LNCAP (cell line): ENCODE data around the gene RBMS1.

Experiments
- TF ChIP-seq, protein P1 (sequence below): fragments of 450-650 bp; IDR thresholded peaks from 2 replicates; pipeline ENCODE4 v1.5.1; 2017; ENCODE audit warnings: mild to moderate bottlenecking

Gene RBMS1

DNA sequence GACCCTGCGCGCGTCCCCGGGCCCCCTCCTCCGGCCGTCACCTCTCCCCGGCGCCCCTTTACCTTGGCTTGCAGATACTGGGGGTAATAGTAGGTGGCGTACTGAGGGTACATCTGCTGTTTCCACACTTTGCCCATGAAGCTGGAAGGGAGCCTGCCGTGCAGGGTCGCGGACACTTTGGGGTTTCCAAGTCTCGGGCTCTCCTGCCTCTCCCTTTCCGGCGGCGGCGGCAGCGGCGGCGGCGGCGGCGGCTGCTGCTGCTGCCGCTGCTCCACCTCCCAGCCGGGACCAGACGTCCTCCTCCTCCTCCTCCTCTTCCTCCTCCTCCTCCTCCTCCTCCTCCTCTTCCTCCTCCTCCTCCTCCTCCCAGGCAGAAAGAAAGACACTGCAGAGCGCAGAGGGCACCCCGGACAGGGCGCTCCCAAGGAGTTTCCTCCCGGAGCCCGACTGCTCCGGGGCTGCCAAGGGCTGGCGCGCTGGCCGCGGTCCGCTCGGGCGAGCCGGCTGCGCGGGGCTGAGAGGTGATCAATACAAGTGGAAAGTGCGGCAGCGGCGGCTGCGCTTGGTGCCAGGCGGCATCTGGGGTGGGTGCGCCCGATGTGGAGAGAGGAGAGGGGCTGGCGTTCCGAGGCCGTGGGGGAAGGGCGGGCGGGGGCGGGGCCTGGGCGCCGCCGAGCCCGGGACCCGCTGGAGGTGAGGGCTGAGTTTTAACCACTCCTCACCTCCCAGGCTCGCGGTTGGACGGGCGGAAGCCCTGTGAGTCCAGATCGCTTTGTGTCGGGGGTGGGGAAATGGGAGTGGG, at the start of gene RBMS1:
Gene RBMS1, minus strand, starts transcription at position 581 of the 802 bp plus-strand sequence. Its CDS starts 444 bp downstream, at position 137.
- TF ChIP-seq, protein P1, sequence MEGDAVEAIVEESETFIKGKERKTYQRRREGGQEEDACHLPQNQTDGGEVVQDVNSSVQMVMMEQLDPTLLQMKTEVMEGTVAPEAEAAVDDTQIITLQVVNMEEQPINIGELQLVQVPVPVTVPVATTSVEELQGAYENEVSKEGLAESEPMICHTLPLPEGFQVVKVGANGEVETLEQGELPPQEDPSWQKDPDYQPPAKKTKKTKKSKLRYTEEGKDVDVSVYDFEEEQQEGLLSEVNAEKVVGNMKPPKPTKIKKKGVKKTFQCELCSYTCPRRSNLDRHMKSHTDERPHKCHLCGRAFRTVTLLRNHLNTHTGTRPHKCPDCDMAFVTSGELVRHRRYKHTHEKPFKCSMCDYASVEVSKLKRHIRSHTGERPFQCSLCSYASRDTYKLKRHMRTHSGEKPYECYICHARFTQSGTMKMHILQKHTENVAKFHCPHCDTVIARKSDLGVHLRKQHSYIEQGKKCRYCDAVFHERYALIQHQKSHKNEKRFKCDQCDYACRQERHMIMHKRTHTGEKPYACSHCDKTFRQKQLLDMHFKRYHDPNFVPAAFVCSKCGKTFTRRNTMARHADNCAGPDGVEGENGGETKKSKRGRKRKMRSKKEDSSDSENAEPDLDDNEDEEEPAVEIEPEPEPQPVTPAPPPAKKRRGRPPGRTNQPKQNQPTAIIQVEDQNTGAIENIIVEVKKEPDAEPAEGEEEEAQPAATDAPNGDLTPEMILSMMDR, result no peak

- TF ChIP-seq, protein P1, result no peak
Measured at GRCh38 chr2:160541745-160542144, 48.1 kb upstream of the RBMS1 start.

DNA sequence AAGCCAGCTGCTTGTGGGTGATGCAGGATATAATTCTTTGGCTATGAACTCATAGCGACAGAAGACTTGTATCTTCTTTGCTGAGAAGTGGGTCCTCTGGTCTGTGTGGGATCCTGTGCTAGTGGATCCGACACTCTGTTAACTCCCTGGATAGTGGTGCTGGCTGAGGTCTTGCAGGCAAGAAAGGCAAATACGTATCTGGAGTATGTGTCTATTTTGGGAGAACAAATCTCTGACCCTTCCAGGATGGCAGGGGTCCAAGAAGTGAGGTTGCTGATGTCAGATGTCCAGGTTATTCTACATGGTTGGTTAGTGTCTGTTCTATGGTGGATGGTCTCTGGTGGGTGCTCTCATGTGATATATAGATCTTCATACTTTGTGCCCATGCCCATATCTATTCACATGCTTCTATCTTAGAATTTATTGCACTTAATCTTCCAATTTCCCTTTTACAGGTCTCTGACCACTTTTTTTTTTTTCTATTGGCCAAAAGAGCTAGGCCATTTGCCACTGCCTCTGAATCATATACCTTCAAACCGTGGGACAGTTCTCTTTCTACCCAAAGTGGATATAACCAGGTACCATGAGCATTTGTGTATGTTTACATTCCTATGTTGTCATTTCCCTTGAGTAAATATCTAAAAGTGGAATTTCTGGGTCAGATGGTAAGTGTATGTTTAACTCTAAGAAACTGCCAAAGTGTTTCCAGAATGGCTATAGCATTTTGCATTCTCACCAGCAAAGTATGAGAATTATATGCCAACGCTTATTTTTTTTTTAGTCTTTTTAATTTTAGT, 45.1 kb upstream of the RBMS1 start:
- TF ChIP-seq, protein P1, result no peak

GRCh38 chr2:160538115-160538514, 44.5 kb upstream of the RBMS1 start:
- TF ChIP-seq, protein P1, result no peak

- TF ChIP-seq, protein P1, result no peak
Measured at GRCh38 chr2:160534996-160535395, 41.4 kb upstream of the RBMS1 start.

DNA sequence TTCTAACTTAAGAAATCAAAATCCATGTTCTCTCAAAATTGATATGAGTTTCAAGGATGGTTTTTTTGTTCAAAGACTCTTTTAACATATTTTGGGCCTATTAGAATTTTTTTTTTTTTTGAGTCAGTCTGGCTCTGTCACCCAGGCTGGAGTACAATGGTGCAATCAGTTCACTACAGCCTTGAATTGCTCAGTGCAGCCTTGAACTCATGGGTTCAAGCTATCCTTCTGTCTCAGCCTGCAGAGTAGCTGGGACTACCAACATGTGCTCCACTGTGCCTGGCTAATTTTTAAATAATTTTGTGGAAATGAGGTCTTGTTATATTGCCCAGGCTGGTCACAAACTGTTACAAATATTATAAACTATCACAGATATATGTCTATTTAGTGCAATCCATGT, 40.6 kb upstream of the RBMS1 start:
- TF ChIP-seq, protein P1, result no peak

DNA sequence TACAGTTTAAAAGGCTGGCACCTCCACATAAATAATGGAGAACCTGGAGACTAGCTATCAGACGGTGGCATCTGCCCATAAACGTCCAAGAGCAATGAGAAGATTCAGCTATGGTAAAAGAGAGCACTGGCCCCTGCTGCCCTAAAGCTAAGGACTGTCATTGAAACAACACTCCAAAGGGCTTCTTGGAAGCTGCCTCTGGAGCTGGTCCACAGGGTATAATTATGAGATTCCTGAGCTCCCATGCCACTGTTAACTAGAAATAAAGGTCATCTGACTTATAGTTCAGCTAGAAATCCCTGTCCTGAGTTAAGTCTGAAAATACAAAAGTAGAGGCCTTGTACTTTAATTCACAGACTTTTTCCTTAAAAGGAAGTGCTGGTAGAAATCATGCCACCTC, 39.9 kb upstream of the RBMS1 start:
- TF ChIP-seq, protein P1, result no peak
